HCT116 (cell line): Measurements from ENCODE around the gene HEY2. TPM values are rescaled to one million over a fixed set of nuclear protein-coding genes. Genes with fewer than 3 reads are reported as not detected.

Source experiments
- ATAC-seq: fragments of 200-7000 bp; cut with Tn5 transposase; 2 replicates; pipeline ENCODE4 v1.9.1; 2020; ENCODE audit warnings: mild to moderate bottlenecking, moderate library complexity
- BruUV-seq: library from RNA; stranded (reverse); fragments of 400-500 nt; replicated peaks from 2 replicates; lab custom pipeline; 2021; lab: Mats Ljungman, UMichigan
- CTCF ChIA-PET: fragments of 300-600 bp; sonication (Branson Sonifier 250); formaldehyde crosslinking; loops from one replicate; lab custom pipeline; 2021; ENCODE audit warnings: antibody characterized with exemption; lab: Charles Lee
- POLR2A ChIA-PET: fragments of 300-600, 350-600 bp; sonication (Branson Sonifier 250); formaldehyde crosslinking; loops from one replicate; lab custom pipeline; 2021; ENCODE audit warnings: antibody characterized with exemption; lab: Charles Lee
- RAD21 ChIA-PET, 2 experiments: fragments of 300-600 bp; sonication (Branson Sonifier 250); formaldehyde crosslinking; loops; one replicate each; lab custom pipeline; 2023; ENCODE audit warnings: low total read pairs in 2 of 2; ENCODE audit not compliant: uncharacterized antibody in 2 of 2, unreplicated experiment in 2 of 2, low non-redundant PET in 1 of 2; lab: Charles Lee
- DNase-seq: peaks from one replicate; pipeline ENCODE4 v3.0.0-alpha.2; 2010; ENCODE audit warnings: low read depth, low spot score
- H2AFZ ChIP-seq: fragments of 200-600 bp; shearing (Covaris generic), sonication (generic); 2 replicates; pipeline ENCODE4 v1.6.1; 2017; ENCODE audit warnings: low read depth, mixed run types, mixed read lengths, antibody characterized with exemption, low read length; ENCODE audit not compliant: poor library complexity, severe bottlenecking
- H3K27ac ChIP-seq: 2 replicates; pipeline ENCODE4 v1.5.1; 2012; ENCODE audit warnings: low read depth, low read length
- H3K27me3 ChIP-seq: fragments of 200-600 bp; sonication (generic); 2 replicates; pipeline ENCODE4 v1.6.1; 2016; ENCODE audit warnings: mixed run types, low read length, mixed read lengths; ENCODE audit not compliant: insufficient read depth
- H3K36me3 ChIP-seq, 2 experiments: fragments of 200-500 bp in 1 of 2; fragments of 200-600 bp in 1 of 2; sonication (Bioruptor generic) in 1 of 2; sonication (generic) in 1 of 2; 2 replicates each; pipeline versions ENCODE4 v1.5.1 to v1.6.1; 2014 to 2016; ENCODE audit warnings: low read length in 2 of 2, inconsistent platforms in 1 of 2, mixed read lengths in 1 of 2, mixed run types in 1 of 2; ENCODE audit not compliant: insufficient read depth in 2 of 2, control insufficient read depth in 1 of 2
- H3K4me1 ChIP-seq, 2 experiments: fragments of 200-600 bp in 1 of 2; sonication (generic) in 1 of 2; 2 replicates each; pipeline versions ENCODE4 v1.5.1 to v1.6.1; 2012 to 2017; ENCODE audit warnings: low read length in 2 of 2, inconsistent platforms in 1 of 2, mild to moderate bottlenecking in 1 of 2, mixed read lengths in 1 of 2, mixed run types in 1 of 2, moderate library complexity in 1 of 2; ENCODE audit not compliant: insufficient read depth in 2 of 2, control insufficient read depth in 1 of 2
- H3K4me2 ChIP-seq: fragments of 200-600 bp; sonication (generic); 2 replicates; pipeline ENCODE4 v1.6.1; 2017; ENCODE audit warnings: mixed run types, low read length, mixed read lengths
- H3K4me3 ChIP-seq, 2 experiments: fragments of 200-600 bp in 1 of 2; sonication (generic) in 1 of 2; replicated peaks in 1 of 2; 2 replicates each; pipeline ENCODE4 v1.5.1; 2011 to 2016; ENCODE audit warnings: low read length in 2 of 2, control low read depth in 1 of 2, low read depth in 1 of 2, mild to moderate bottlenecking in 1 of 2, mixed read lengths in 1 of 2, mixed run types in 1 of 2
- H3K79me2 ChIP-seq: fragments of 200-600 bp; sonication (generic); 2 replicates; pipeline ENCODE4 v1.6.1; 2017; ENCODE audit warnings: mild to moderate bottlenecking, mixed run types, low read length, moderate library complexity, mixed read lengths; ENCODE audit not compliant: insufficient read depth
- H3K9ac ChIP-seq: fragments of 200-600 bp; sonication (generic); 2 replicates; pipeline ENCODE4 v1.6.1; 2016; ENCODE audit warnings: low read length, mixed read lengths
- H3K9me2 ChIP-seq: fragments of 200-600 bp; sonication (generic), shearing (Covaris generic); 2 replicates; pipeline ENCODE4 v1.6.1; 2017; ENCODE audit warnings: mixed run types, mild to moderate bottlenecking, moderate library complexity; ENCODE audit not compliant: insufficient read depth
- H3K9me3 ChIP-seq, 2 experiments: fragments of 200-500 bp in 1 of 2; fragments of 200-600 bp in 1 of 2; sonication (Bioruptor generic) in 1 of 2; sonication (generic) in 1 of 2; 2 replicates each; pipeline ENCODE4 v1.6.1; 2014 to 2017; ENCODE audit warnings: low read length in 2 of 2, mixed read lengths in 2 of 2, inconsistent platforms in 1 of 2, low read depth in 1 of 2, mild to moderate bottlenecking in 1 of 2, mixed run types in 1 of 2, moderate library complexity in 1 of 2; ENCODE audit not compliant: control insufficient read depth in 1 of 2, insufficient read depth in 1 of 2
- H4K20me1 ChIP-seq: fragments of 200-600 bp; sonication (generic), shearing (Covaris generic); 2 replicates; pipeline ENCODE4 v1.6.1; 2017; ENCODE audit warnings: mixed run types, mild to moderate bottlenecking, moderate library complexity; ENCODE audit not compliant: insufficient read depth
- CBX3 ChIP-seq: IDR thresholded peaks from 2 replicates; pipeline ENCODE4 v1.6.1; 2012; ENCODE audit warnings: low read depth
- CEBPB ChIP-seq: IDR thresholded peaks from 2 replicates; pipeline ENCODE4 v1.6.1; 2012; ENCODE audit warnings: low read depth
- EZH2 ChIP-seq: fragments of 200-600 bp; sonication (generic); IDR thresholded peaks from 2 replicates; pipeline ENCODE4 v1.6.1; 2017; ENCODE audit warnings: antibody characterized with exemption, mixed run types
- EZH2phosphoT487 ChIP-seq: fragments of 200-600 bp; IDR thresholded peaks from 2 replicates; pipeline ENCODE4 v1.6.1; 2018; ENCODE audit warnings: antibody characterized with exemption, borderline replicate concordance
- FOSL1 ChIP-seq: IDR thresholded peaks from 2 replicates; pipeline ENCODE4 v1.6.1; 2012; ENCODE audit warnings: low read depth
- JUND ChIP-seq: IDR thresholded peaks from 2 replicates; pipeline ENCODE4 v1.6.1; 2012
- POLR2A ChIP-seq: IDR thresholded peaks from 2 replicates; pipeline ENCODE4 v1.7.0; 2011; ENCODE audit warnings: borderline replicate concordance; ENCODE audit not compliant: insufficient read depth, insufficient read length; ENCODE audit errors: extremely low read depth
- RAD21 ChIP-seq: IDR thresholded peaks from 2 replicates; pipeline ENCODE4 v1.6.1; 2012; ENCODE audit warnings: low read depth, mild to moderate bottlenecking
- SIN3A ChIP-seq: IDR thresholded peaks from 2 replicates; pipeline ENCODE4 v1.6.1; 2012; ENCODE audit warnings: low read depth
- SRF ChIP-seq: IDR thresholded peaks from 2 replicates; pipeline ENCODE4 v1.6.1; 2012; ENCODE audit warnings: low read depth
- TCF7L2 ChIP-seq: IDR thresholded peaks from 2 replicates; pipeline ENCODE4 v1.7.0; 2011; ENCODE audit warnings: borderline replicate concordance, inconsistent platforms; ENCODE audit not compliant: insufficient read depth, insufficient read length; ENCODE audit errors: extremely low read depth
- YY1 ChIP-seq: IDR thresholded peaks from 2 replicates; pipeline ENCODE4 v1.6.1; 2011; ENCODE audit warnings: low read length, low read depth, moderate library complexity, mild to moderate bottlenecking; ENCODE audit not compliant: insufficient replicate concordance; ENCODE audit errors: extremely low read depth
- ZFX ChIP-seq: fragments of 450-650 bp; IDR thresholded peaks from 2 replicates; pipeline ENCODE4 v1.6.1; 2017
- ZNF274 ChIP-seq: fragments of 200-500 bp; sonication (Bioruptor generic); IDR thresholded peaks from 2 replicates; pipeline ENCODE4 v1.6.1; 2014; ENCODE audit warnings: mild to moderate bottlenecking, low read depth, low read length, inconsistent platforms
- intact Hi-C: fragments of 100-400 bp; cut with micrococcal nuclease; formaldehyde crosslinking; loops from 2 replicates; pipeline ENCODE4 v1.10.0; 2022
- total RNA-seq: library from RNA; stranded (reverse); gene quantifications from one replicate; pipeline ENCODE4 v1.2.1, GENCODE V29; 2021; ENCODE audit not compliant: unreplicated experiment
- TF ChIP-seq, protein P1 (sequence below), 3 experiments: fragments of 200-600 bp in 1 of 3; sonication (generic) in 1 of 3; IDR thresholded peaks in 2 of 3; conservative IDR thresholded peaks in 1 of 3; 2 replicates each; pipeline ENCODE4 v1.5.1; 2012 to 2017; ENCODE audit warnings: low read depth in 2 of 3, low read length in 2 of 3, antibody characterized with exemption in 1 of 3, borderline replicate concordance in 1 of 3, control low read depth in 1 of 3, mild to moderate bottlenecking in 1 of 3, mixed read lengths in 1 of 3, mixed run types in 1 of 3, moderate library complexity in 1 of 3; ENCODE audit not compliant: insufficient read depth in 1 of 3
- TF ChIP-seq, protein P2 (sequence below): IDR thresholded peaks from 2 replicates; pipeline ENCODE4 v1.6.1; 2011; ENCODE audit warnings: mild to moderate bottlenecking, low read length, moderate library complexity; ENCODE audit not compliant: insufficient replicate concordance; ENCODE audit errors: extremely low read depth
- TF ChIP-seq, protein P3 (sequence below): IDR thresholded peaks from 2 replicates; pipeline ENCODE4 v1.6.1; 2012; ENCODE audit warnings: low read depth

HEY2 gene
- total RNA-seq, 1 experiment from 2014 or later = not detected

DNA sequence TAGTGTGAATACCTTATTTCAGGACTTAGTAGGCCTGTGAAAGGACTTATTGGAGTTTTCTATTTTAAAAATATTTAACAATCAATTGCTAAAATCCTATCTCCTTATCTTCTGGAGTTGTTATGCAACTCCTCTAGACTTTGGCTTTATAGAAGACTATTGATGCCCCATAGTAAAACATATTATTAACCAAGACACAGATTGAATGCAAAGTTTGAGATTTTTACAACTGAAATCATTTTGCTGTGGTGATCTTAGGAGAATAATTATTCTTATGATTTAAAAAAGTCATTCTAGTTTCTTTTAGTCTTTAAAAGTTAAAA is 4.5 kb downstream of the HEY2 start (continued):
- TF ChIP-seq, protein P1, sequence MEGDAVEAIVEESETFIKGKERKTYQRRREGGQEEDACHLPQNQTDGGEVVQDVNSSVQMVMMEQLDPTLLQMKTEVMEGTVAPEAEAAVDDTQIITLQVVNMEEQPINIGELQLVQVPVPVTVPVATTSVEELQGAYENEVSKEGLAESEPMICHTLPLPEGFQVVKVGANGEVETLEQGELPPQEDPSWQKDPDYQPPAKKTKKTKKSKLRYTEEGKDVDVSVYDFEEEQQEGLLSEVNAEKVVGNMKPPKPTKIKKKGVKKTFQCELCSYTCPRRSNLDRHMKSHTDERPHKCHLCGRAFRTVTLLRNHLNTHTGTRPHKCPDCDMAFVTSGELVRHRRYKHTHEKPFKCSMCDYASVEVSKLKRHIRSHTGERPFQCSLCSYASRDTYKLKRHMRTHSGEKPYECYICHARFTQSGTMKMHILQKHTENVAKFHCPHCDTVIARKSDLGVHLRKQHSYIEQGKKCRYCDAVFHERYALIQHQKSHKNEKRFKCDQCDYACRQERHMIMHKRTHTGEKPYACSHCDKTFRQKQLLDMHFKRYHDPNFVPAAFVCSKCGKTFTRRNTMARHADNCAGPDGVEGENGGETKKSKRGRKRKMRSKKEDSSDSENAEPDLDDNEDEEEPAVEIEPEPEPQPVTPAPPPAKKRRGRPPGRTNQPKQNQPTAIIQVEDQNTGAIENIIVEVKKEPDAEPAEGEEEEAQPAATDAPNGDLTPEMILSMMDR (IDR thresholded peaks at IDR 0.05 in 2 of 3, conservative IDR thresholded peaks at IDR 0.05 in 1 of 3; ENCODE audit: borderline replicate concordance in 1 of 3, insufficient read depth in 1 of 3, low read depth in 2 of 3, low read length in 2 of 3) = no peak
- no peak for TF ChIP-seq EZH2phosphoT487

DNA sequence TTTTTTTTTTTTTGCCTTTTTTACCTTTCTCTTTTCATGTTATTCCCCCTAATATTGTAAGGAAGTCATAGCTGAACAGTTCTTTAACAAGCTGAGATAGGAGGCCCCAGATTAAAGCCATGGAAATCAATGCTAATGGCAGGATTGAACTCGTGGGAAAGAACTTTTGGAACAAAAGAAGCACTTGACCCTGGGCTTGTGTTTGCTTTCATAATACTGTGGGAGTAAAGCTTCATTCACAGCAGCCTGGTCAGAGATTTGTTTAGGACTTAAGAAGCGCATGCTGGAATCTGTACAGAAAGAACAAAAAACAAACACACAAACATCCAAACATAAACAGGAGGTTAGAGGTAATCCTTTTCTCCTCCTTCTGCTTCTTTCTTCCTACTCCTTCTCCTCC is 5.1 kb downstream of the HEY2 start:
- no peak for ATAC-seq
- CTCF ChIA-PET = interaction anchor here (2.2 to 2.4 kb wide), 3 partner anchors 10 to 441 kb away, joined by 5 to 36 read pairs (median 13); no protein-coding TSS in a partner anchor

More for the DNA sequence above, 5.1 kb downstream of the HEY2 start:
- no peaks in the 10 kb centered on the region for H3K36me3 ChIP-seq
- BruUV-seq = no TSS peak
- no peak overlapping the region for H2AFZ ChIP-seq
- no peak overlapping the region for H3K4me3 ChIP-seq
- no peaks in the 10 kb centered on the region for H4K20me1 ChIP-seq
- ChIA-PET RAD21 (no interaction called here), POLR2A (no interaction called here)
- no peaks in the 10 kb centered on the region for H3K79me2 ChIP-seq
- intact Hi-C loops = loop anchor here (5.0 kb wide), 1 partner anchor 887 kb away; no protein-coding TSS in a partner anchor
- H3K4me2 ChIP-seq = no peak overlapping the region
- no peak overlapping the region for H3K9ac ChIP-seq
- H3K27me3 ChIP-seq = peaks cover 50% of the 10 kb centered on the region
- peaks cover 0 to 10% of the 10 kb centered on the region in 2 experiments; a peak in 2 of 4 replicates for H3K4me1 ChIP-seq
- H3K9me3 ChIP-seq = no peaks in the 10 kb centered on the region
- TF ChIP-seq RAD21 (no peak), ZNF274 (no peak), EZH2 (no peak), JUND (no peak), YY1 (no peak), ZFX (no peak), CBX3 (no peak), EZH2phosphoT487 (no peak), POLR2A (no peak), SRF (no peak), SIN3A (no peak), CEBPB (no peak), FOSL1 (no peak), TCF7L2 (no peak)
- TF ChIP-seq, protein P2, sequence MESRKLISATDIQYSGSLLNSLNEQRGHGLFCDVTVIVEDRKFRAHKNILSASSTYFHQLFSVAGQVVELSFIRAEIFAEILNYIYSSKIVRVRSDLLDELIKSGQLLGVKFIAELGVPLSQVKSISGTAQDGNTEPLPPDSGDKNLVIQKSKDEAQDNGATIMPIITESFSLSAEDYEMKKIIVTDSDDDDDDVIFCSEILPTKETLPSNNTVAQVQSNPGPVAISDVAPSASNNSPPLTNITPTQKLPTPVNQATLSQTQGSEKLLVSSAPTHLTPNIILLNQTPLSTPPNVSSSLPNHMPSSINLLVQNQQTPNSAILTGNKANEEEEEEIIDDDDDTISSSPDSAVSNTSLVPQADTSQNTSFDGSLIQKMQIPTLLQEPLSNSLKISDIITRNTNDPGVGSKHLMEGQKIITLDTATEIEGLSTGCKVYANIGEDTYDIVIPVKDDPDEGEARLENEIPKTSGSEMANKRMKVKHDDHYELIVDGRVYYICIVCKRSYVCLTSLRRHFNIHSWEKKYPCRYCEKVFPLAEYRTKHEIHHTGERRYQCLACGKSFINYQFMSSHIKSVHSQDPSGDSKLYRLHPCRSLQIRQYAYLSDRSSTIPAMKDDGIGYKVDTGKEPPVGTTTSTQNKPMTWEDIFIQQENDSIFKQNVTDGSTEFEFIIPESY = no peak
- TF ChIP-seq, protein P3, sequence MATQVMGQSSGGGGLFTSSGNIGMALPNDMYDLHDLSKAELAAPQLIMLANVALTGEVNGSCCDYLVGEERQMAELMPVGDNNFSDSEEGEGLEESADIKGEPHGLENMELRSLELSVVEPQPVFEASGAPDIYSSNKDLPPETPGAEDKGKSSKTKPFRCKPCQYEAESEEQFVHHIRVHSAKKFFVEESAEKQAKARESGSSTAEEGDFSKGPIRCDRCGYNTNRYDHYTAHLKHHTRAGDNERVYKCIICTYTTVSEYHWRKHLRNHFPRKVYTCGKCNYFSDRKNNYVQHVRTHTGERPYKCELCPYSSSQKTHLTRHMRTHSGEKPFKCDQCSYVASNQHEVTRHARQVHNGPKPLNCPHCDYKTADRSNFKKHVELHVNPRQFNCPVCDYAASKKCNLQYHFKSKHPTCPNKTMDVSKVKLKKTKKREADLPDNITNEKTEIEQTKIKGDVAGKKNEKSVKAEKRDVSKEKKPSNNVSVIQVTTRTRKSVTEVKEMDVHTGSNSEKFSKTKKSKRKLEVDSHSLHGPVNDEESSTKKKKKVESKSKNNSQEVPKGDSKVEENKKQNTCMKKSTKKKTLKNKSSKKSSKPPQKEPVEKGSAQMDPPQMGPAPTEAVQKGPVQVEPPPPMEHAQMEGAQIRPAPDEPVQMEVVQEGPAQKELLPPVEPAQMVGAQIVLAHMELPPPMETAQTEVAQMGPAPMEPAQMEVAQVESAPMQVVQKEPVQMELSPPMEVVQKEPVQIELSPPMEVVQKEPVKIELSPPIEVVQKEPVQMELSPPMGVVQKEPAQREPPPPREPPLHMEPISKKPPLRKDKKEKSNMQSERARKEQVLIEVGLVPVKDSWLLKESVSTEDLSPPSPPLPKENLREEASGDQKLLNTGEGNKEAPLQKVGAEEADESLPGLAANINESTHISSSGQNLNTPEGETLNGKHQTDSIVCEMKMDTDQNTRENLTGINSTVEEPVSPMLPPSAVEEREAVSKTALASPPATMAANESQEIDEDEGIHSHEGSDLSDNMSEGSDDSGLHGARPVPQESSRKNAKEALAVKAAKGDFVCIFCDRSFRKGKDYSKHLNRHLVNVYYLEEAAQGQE = no peak
- no peaks in the 10 kb centered on the region for H3K9me2 ChIP-seq
- DNase-seq = no peak
- H3K27ac ChIP-seq = no peak overlapping the region
